B cell (primary cell): ENCODE data around the gene ESD.

Source experiments
- EZH2 ChIP-seq: IDR thresholded peaks from 2 replicates; pipeline ENCODE4 v1.6.1; 2012; ENCODE audit warnings: borderline replicate concordance, low read depth, mild to moderate bottlenecking, moderate library complexity, low read length; ENCODE audit not compliant: insufficient read depth, poor library complexity, severe bottlenecking
- TF ChIP-seq, protein P1 (sequence below): fragments of 200-600 bp; IDR thresholded peaks from one replicate; pipeline ENCODE4 v1.8.0; 2022; ENCODE audit warnings: antibody characterized with exemption, mild to moderate bottlenecking

DNA sequence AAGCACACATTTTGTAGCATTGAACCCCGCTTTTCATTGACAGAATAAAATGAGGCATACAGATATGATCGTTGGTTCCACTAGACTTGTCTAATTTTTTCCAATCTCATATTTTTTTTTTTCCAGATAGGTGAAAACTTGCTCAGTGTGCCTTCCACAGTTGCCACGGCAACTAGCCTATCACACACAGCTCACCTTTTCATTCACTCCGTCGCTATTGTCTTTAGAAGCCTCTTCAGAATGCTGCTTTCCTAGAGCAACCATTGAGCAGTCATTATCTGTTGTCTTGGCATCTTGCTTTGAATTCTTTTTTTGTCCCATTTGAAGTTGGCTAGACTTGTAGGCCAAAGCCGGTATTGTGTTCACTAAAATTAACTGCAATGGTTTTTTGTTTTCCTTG, 37.7 kb upstream of the ESD start:
- TF ChIP-seq, protein P1, sequence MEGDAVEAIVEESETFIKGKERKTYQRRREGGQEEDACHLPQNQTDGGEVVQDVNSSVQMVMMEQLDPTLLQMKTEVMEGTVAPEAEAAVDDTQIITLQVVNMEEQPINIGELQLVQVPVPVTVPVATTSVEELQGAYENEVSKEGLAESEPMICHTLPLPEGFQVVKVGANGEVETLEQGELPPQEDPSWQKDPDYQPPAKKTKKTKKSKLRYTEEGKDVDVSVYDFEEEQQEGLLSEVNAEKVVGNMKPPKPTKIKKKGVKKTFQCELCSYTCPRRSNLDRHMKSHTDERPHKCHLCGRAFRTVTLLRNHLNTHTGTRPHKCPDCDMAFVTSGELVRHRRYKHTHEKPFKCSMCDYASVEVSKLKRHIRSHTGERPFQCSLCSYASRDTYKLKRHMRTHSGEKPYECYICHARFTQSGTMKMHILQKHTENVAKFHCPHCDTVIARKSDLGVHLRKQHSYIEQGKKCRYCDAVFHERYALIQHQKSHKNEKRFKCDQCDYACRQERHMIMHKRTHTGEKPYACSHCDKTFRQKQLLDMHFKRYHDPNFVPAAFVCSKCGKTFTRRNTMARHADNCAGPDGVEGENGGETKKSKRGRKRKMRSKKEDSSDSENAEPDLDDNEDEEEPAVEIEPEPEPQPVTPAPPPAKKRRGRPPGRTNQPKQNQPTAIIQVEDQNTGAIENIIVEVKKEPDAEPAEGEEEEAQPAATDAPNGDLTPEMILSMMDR = no peak
- TF ChIP-seq EZH2 = no peak
